Endothelial cell of umbilical vein (primary cell): ENCODE results near the gene GPATCH2L.

Source experiments
- EZH2 ChIP-seq: IDR thresholded peaks from 2 replicates; pipeline ENCODE4 v1.6.1; 2012; ENCODE audit warnings: borderline replicate concordance, low read depth, mild to moderate bottlenecking, moderate library complexity, low read length, inconsistent platforms; ENCODE audit not compliant: severe bottlenecking
- GATA2 ChIP-seq: IDR thresholded peaks from 2 replicates; pipeline ENCODE4 v1.7.0; 2011; ENCODE audit warnings: low read depth, mild to moderate bottlenecking, moderate library complexity, mixed read lengths, low read length; ENCODE audit not compliant: insufficient read length, insufficient read depth
- JUN ChIP-seq: IDR thresholded peaks from 2 replicates; pipeline ENCODE4 v1.6.1; 2011; ENCODE audit warnings: borderline replicate concordance, low read depth; ENCODE audit not compliant: insufficient read length, insufficient read depth
- MYC ChIP-seq: IDR thresholded peaks from one replicate; pipeline ENCODE4 v1.6.1; 2011; ENCODE audit warnings: mild to moderate bottlenecking, low read depth, low read length
- POLR2A ChIP-seq: IDR thresholded peaks from 2 replicates; pipeline ENCODE4 v1.6.1; 2012; ENCODE audit warnings: low read depth, mild to moderate bottlenecking, control low read depth, low read length
- POLR2AphosphoS5 ChIP-seq: IDR thresholded peaks from 2 replicates; pipeline ENCODE4 v1.6.1; 2012; ENCODE audit warnings: low read depth, mild to moderate bottlenecking, control low read depth, low read length, moderate library complexity; ENCODE audit not compliant: insufficient read depth
- TF ChIP-seq, protein P1 (sequence below), 2 donors: IDR thresholded peaks; 1 replicate in 1 of 2; 2 replicates in 1 of 2; pipeline ENCODE4 v1.5.1; 2011; ENCODE audit warnings: low read length in 2 of 2, mild to moderate bottlenecking in 2 of 2, moderate library complexity in 2 of 2, control low read depth in 1 of 2, inconsistent platforms in 1 of 2, low read depth in 1 of 2; ENCODE audit not compliant: insufficient read depth in 1 of 2; ENCODE audit errors: extremely low read depth in 1 of 2
- TF ChIP-seq, protein P2 (sequence below): IDR thresholded peaks from 2 replicates; pipeline ENCODE4 v1.6.1; 2011; ENCODE audit not compliant: insufficient read depth, insufficient read length

DNA sequence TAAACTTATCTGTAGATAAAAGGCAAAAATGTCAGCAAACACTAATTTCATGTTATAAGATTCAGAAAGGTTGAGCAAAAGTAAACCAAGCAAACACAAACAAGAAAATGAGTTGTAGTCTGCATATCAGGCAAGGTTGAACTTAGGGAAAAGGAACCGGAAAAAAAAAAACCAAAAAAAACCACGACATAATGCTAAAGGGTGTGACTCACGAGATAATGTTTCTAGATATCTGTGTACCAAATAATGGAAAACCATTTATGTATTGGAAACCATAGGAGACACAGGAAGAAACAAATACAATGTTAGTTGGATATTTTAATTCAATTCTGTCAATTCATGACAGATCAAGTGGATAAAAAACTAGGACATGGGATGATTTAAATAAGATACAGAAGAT, 60.5 kb downstream of the GPATCH2L start:
- TF ChIP-seq, protein P1, sequence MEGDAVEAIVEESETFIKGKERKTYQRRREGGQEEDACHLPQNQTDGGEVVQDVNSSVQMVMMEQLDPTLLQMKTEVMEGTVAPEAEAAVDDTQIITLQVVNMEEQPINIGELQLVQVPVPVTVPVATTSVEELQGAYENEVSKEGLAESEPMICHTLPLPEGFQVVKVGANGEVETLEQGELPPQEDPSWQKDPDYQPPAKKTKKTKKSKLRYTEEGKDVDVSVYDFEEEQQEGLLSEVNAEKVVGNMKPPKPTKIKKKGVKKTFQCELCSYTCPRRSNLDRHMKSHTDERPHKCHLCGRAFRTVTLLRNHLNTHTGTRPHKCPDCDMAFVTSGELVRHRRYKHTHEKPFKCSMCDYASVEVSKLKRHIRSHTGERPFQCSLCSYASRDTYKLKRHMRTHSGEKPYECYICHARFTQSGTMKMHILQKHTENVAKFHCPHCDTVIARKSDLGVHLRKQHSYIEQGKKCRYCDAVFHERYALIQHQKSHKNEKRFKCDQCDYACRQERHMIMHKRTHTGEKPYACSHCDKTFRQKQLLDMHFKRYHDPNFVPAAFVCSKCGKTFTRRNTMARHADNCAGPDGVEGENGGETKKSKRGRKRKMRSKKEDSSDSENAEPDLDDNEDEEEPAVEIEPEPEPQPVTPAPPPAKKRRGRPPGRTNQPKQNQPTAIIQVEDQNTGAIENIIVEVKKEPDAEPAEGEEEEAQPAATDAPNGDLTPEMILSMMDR (IDR thresholded peaks at IDR 0.05; ENCODE audit: extremely low read depth in 1 of 2, insufficient read depth in 1 of 2, low read depth in 1 of 2, low read length in 2 of 2), result no peak
- no peak for TF ChIP-seq POLR2A
- no peak for TF ChIP-seq MYC
- no peak for TF ChIP-seq JUN
- TF ChIP-seq, protein P2, sequence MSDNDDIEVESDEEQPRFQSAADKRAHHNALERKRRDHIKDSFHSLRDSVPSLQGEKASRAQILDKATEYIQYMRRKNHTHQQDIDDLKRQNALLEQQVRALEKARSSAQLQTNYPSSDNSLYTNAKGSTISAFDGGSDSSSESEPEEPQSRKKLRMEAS, result no peak
- no peak for TF ChIP-seq EZH2
- TF ChIP-seq POLR2AphosphoS5, result no peak
- no peak for TF ChIP-seq GATA2
